ENCODE data around the gene SLC22A1.
"Not testable (repeated sequence)": the region's sequence is repeated elsewhere in the genome, so short reads cannot be mapped to it uniquely, and the experiment has no call there.

The SLC22A1 gene

GRCh38 chr6:160121558-160121957, at the start of gene SLC22A1:
TSS of gene SLC22A1 (plus strand) at chr6:160121815. CDS start at chr6:160121936, 121 bp downstream.
- in situ Hi-C loops (cut with HindIII; ENCODE audit: low sequenced_read_pairs): no loop called here

- in situ Hi-C loops (cut with HindIII; ENCODE audit: low sequenced_read_pairs): no loop called here
Measured at GRCh38 chr6:160073272-160073671, 48.3 kb upstream of the SLC22A1 start.

GRCh38 chr6:160076009-160076408, 45.6 kb upstream of the SLC22A1 start:
- in situ Hi-C loops (cut with HindIII; ENCODE audit: low sequenced_read_pairs): no loop called here

DNA sequence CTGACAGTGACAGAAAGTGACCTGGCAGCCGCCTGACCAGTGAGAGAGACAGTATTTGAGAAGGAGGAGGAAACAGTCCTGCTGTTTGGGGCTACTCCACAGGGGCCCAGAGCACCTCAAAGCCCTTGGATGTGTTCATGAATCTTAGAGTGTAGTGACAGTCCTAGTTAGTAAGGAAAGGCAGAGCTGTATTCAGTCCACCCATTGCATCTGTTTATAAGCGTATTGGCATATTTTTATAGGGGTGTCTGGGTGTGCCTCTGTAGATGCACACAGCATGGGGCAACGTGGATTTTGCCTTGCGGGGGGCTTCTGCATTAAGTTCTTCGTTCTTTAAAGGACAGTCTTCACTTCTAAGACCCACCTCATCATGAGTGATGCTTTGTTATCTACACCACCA, 44.6 kb upstream of the SLC22A1 start:
- in situ Hi-C loops (cut with HindIII; ENCODE audit: low sequenced_read_pairs): no loop called here

DNA sequence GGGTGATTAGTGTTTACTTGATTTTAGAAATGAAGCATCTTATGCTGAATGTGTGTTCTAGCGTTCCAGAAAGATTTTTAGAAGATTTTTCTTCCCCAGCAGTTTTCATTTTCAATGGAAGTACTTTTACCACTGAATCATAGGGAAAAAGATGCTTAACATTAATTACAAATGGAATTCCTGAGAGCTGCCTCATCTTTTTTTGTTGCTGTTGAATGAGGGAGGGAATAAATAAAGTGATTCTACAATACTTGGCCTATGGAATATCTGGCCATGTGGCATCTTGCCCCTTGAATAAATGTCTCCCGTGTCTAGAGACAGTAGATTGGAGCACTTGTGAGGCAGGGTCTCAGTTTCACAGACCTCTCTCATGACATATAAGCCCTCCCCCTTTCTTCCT, 44.1 kb upstream of the SLC22A1 start:
- in situ Hi-C loops (cut with HindIII; ENCODE audit: low sequenced_read_pairs): no loop called here

- in situ Hi-C loops (cut with HindIII; ENCODE audit: low sequenced_read_pairs): no loop called here
Measured at GRCh38 chr6:160078883-160079685, 42.5 kb upstream of the SLC22A1 start.

DNA sequence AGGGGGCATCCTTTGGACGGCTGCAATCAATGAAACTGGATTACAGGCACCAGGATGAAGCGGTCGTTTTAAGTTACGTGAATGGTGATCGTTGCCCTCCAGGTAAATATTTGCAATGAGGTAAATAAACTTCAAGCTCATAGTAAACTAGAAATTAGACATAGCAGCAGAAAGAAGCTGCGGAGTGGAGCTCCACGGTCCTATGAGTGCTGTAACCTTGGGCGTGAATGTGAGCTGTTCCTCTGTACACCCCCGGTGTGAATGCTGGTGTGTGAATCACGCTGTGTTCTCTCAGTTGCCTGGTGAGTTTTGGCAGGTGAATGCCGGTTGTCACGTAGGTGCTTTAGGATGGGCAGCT, 42.0 kb upstream of the SLC22A1 start:
- in situ Hi-C loops (cut with HindIII; ENCODE audit: low sequenced_read_pairs): no loop called here

DNA sequence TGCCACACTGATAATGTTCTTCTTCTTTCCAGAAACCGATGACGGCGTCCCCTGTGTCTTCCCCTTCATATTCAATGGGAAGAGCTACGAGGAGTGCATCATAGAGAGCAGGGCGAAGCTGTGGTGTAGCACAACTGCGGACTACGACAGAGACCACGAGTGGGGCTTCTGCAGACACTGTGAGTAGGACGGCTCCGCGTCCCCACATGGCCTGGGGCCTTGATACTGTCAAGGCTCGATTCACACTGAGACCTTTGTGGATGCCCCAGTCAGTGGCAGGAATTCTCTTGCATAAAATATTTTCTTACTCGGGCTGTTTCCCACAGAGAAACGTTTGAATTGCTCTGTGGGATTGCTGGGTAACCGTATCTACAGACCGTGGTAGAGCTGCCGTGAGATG, 41.5 kb upstream of the SLC22A1 start:
- in situ Hi-C loops (cut with HindIII; ENCODE audit: low sequenced_read_pairs): no loop called here

DNA sequence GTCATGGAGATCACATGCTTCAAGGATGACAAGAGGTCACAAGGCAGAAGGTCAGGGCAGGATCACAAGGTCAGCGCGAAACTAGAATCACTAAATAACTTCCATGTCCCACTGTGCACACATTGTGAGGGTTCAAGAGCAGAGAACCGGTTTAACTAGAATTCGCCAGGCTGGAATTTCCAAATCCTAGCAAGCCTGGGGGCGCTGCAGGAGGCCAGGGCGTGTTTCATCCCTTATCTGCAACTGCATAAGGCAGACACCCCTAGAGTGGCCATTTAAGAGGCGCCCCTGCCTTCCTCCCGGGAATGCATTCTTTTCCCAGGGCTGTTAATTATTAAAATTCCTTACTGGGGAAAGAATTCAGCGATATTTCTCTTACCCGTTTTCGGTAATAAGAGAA, 40.2 kb upstream of the SLC22A1 start:
- in situ Hi-C loops (cut with HindIII; ENCODE audit: low sequenced_read_pairs): no loop called here

GRCh38 chr6:160082627-160083026, 39.0 kb upstream of the SLC22A1 start:
- in situ Hi-C loops (cut with HindIII; ENCODE audit: low sequenced_read_pairs): no loop called here

GRCh38 chr6:160084198-160084776, 37.3 kb upstream of the SLC22A1 start:
- in situ Hi-C loops (cut with HindIII; ENCODE audit: low sequenced_read_pairs): no loop called here

DNA sequence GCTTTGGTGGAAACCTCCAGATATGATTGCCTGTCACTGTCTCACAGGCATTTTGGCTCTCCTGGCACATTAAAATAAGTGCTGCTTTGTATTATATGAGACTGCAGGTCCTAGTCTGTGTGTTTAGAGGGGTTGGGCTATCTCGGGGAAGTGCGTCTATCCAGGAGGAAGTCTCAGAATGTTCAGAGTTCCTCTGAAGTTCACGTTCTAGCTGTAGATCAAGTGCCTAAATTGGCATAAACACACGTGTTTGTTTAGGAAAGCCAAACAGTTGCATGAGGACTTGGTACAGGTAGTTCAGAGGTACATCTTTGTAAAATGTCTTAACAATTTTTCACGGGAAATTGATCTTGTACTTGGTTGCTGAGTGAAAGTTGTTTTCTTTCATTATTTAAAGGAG, 36.4 kb upstream of the SLC22A1 start:
- in situ Hi-C loops (cut with HindIII; ENCODE audit: low sequenced_read_pairs): no loop called here

- in situ Hi-C loops (cut with HindIII; ENCODE audit: low sequenced_read_pairs): no loop called here
Measured at GRCh38 chr6:160085713-160086505, 35.7 kb upstream of the SLC22A1 start.

GRCh38 chr6:160086754-160087153, 34.9 kb upstream of the SLC22A1 start:
- in situ Hi-C loops (cut with HindIII; ENCODE audit: low sequenced_read_pairs): no loop called here

- in situ Hi-C loops (cut with HindIII; ENCODE audit: low sequenced_read_pairs): no loop called here
Measured at GRCh38 chr6:160088069-160088783, 33.4 kb upstream of the SLC22A1 start.

- in situ Hi-C loops (cut with HindIII; ENCODE audit: low sequenced_read_pairs): no loop called here
Measured at GRCh38 chr6:160088784-160089533, 32.7 kb upstream of the SLC22A1 start.

GRCh38 chr6:160089534-160089897, 32.1 kb upstream of the SLC22A1 start:
- in situ Hi-C loops (cut with HindIII; ENCODE audit: low sequenced_read_pairs): no loop called here

DNA sequence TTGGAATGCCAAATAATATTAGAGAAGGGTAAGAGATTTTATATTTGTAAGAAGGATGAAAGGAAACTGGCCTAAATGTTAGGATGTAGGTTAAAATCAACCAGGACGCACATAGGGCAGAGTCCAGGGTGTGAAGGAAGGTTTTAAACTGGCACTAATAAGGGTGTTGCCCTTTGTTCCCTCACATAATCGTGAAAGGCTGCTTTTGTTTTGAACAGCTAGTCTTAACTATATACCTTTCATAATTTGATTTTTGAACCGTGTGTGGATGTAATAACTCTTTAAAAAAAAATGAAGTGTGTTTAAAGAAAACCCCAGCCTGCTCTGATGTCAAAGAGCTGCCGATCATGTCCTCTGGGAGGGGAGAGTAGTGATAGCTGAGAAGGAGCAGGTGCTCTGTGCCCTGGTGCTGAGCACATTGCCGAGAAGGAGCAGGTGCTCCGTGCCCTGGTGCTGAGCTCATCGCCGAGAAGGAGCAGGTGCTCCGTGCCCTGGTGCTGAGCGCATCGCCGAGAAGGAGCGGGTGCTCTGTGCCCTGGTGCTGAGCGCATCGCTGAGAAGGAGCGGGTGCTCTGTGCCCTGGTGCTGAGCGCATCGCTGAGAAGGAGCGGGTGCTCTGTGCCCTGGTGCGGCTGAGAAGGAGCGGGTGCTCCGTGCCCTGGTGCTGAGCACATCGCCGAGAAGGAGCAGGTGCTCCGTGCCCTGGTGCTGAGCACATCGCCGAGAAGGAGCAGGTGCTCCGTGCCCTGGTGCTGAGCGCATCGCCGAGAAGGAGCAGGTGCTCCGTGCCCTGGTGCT, 31.0 kb upstream of the SLC22A1 start:
- in situ Hi-C loops (cut with HindIII; ENCODE audit: low sequenced_read_pairs): not testable (repeated sequence)

DNA sequence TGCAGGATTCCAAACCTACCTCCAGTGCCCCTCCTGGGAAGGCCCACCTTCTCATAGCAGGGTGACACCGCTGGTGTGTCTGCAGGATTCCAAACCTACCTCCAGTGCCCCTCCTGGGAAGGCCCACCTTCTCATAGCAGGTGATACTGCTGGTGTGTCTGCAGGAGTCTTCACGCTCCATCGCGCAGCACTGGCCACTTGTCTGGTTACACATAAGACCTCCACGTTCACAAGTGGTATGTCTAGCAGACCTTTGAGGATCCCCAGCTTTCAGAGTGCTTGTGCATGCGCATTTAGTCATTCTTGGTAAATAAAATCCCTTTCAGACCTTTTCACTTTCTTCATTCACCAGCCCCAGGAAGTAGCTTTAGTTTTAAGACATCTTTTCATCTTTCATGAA, 29.4 kb upstream of the SLC22A1 start:
- in situ Hi-C loops (cut with HindIII; ENCODE audit: low sequenced_read_pairs): not testable (repeated sequence)

- in situ Hi-C loops (cut with HindIII; ENCODE audit: low sequenced_read_pairs): no loop called here
Measured at GRCh38 chr6:160092602-160093001, 29.0 kb upstream of the SLC22A1 start.
